Measurements from ENCODE around the gene NPEPPS. TPM values are rescaled to one million over a fixed set of nuclear protein-coding genes. Genes with fewer than 3 reads are reported as not detected.
A peak's percentile ranks its signal among the peaks of the same experiment; 100 is the strongest.
"Not testable (repeated sequence)": the region's sequence is repeated elsewhere in the genome, so short reads cannot be mapped to it uniquely, and the experiment has no call there.

The NPEPPS gene
- total RNA-seq, 1 experiment from 2014 or later = 342 TPM

DNA sequence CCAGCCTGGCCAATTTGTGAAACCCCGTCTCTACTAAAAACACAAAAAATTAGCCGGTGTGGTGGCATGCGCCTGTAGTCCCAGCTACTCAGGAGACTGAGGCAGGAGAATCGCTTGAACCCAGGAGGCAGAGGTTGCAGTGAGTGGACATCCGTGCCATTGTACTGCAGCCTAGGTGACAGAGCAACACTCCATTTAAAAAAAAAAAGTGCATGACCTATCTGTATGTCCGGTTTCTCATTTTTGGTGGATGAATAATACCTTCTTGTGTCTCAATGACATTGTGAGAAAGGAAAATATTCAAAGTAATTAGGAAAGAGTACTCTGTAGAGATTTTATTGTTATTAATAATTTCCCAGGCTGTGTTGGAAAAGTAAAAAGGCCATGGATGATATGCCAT lies 17.6 kb upstream of the NPEPPS start:
- H3K4me3 Mint-ChIP-seq (ENCODE audit: low read depth, unreplicated experiment); DNase-seq; H3K9me3 Mint-ChIP-seq (ENCODE audit: low read depth, unreplicated experiment); CTCF ChIA-PET; H3K27me3 Mint-ChIP-seq (ENCODE audit: unreplicated experiment); H3K36me3 Mint-ChIP-seq (ENCODE audit: insufficient read depth, unreplicated experiment); BruUV-seq (replicated peaks); intact Hi-C loops (cut with micrococcal nuclease; ENCODE audit: unreplicated experiment): not testable (repeated sequence)
- H3K4me1 Mint-ChIP-seq (ENCODE audit: low read depth, unreplicated experiment) = peaks cover 26% of the 10 kb centered on the region
- H3K27ac Mint-ChIP-seq (ENCODE audit: unreplicated experiment) = peak overlapping the region; percentile 79

DNA sequence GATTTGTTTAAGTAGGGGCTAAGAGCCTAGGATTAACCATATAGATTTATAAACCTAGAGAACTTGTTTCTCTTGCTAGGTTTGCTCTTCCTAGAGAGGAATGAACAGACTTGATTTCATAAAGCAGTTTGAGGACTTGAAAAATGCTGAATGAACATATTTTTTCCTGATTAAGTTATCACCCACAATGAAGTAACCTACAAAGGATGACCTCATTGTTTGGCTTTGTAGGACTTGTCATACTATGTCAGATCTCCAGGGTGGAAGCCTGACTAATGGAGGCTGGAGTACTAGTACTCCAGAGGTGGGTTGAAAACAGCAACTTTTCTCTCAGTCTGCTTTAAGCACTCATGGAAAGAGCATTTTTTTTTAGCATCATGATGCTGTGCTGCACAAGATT lies 12.0 kb upstream of the NPEPPS start:
- H3K9me3 Mint-ChIP-seq (ENCODE audit: low read depth, unreplicated experiment); CTCF ChIA-PET; H3K27ac Mint-ChIP-seq (ENCODE audit: unreplicated experiment); intact Hi-C loops (cut with micrococcal nuclease; ENCODE audit: unreplicated experiment); H3K4me3 Mint-ChIP-seq (ENCODE audit: low read depth, unreplicated experiment); H3K27me3 Mint-ChIP-seq (ENCODE audit: unreplicated experiment); BruUV-seq (replicated peaks); H3K36me3 Mint-ChIP-seq (ENCODE audit: insufficient read depth, unreplicated experiment); H3K4me1 Mint-ChIP-seq (ENCODE audit: low read depth, unreplicated experiment); DNase-seq: not testable (repeated sequence)

DNA sequence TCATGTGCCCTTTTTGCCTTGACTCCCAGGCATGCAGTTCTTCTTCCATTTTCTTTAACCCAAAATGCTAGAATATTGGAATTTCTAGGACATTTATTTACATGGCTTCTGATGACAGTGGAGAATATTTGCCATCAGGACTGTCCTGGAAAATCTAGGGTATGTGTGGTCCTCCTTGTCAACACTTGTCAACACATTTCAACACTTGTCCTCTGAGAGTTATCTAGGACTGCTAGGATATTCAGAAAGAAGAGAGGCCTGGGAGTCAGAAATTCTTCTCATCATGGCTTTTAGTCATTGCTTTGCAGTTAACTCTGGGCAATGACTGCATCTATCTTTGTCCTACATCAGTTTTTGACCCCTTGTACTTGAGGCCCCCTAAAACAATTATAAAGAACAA lies 11.5 kb upstream of the NPEPPS start:
- CTCF ChIA-PET = not testable (repeated sequence)

DNA sequence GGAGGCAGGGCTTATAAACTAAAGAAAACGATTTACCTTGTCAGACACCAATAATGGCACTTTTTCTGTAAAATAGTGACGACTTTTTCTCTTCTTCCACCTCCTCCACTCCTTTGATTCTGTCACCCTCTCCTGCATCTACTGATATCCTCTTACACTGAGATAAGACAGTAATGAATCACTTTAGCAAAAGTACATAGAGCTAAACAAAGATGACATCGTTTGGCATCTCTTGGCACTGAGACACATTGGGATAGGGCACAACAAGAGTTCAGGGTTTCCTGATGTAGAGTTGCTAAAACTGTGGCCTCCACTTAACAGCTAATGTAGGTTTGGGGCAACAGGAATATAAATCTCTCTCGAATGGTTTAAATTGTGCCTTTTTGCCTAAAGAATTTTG lies 10.6 kb upstream of the NPEPPS start:
- H3K27ac Mint-ChIP-seq (ENCODE audit: unreplicated experiment); H3K4me3 Mint-ChIP-seq (ENCODE audit: low read depth, unreplicated experiment); H3K36me3 Mint-ChIP-seq (ENCODE audit: insufficient read depth, unreplicated experiment); BruUV-seq (replicated peaks); DNase-seq; H3K27me3 Mint-ChIP-seq (ENCODE audit: unreplicated experiment); intact Hi-C loops (cut with micrococcal nuclease; ENCODE audit: unreplicated experiment); CTCF ChIA-PET; H3K9me3 Mint-ChIP-seq (ENCODE audit: low read depth, unreplicated experiment); H3K4me1 Mint-ChIP-seq (ENCODE audit: low read depth, unreplicated experiment): not testable (repeated sequence)

More for the DNA sequence above, 11.5 kb upstream of the NPEPPS start:
- H3K9me3 Mint-ChIP-seq (ENCODE audit: low read depth, unreplicated experiment); H3K36me3 Mint-ChIP-seq (ENCODE audit: insufficient read depth, unreplicated experiment); H3K27me3 Mint-ChIP-seq (ENCODE audit: unreplicated experiment); H3K27ac Mint-ChIP-seq (ENCODE audit: unreplicated experiment); DNase-seq; intact Hi-C loops (cut with micrococcal nuclease; ENCODE audit: unreplicated experiment); BruUV-seq (replicated peaks); H3K4me3 Mint-ChIP-seq (ENCODE audit: low read depth, unreplicated experiment); H3K4me1 Mint-ChIP-seq (ENCODE audit: low read depth, unreplicated experiment): not testable (repeated sequence)

DNA sequence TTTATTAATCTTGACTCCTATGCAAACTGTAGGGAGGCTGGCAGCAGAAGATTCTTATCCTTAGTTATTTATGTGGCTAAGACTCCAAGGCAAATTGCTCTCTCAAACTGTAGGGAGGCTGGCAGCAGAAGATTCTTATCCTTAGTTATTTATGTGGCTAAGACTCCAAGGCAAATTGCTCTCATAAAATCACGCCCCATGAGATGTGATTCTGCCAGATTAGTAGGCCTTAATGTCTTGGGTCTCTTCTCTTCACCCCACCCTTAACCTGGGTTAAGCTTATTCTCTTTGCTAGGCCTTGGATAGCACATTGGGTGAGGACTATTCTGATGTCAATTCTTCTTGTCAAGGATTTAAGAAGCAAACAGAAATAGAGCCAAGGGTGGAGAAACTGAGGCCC lies 9.5 kb upstream of the NPEPPS start:
- H3K9me3 Mint-ChIP-seq (ENCODE audit: low read depth, unreplicated experiment); H3K36me3 Mint-ChIP-seq (ENCODE audit: insufficient read depth, unreplicated experiment); intact Hi-C loops (cut with micrococcal nuclease; ENCODE audit: unreplicated experiment); DNase-seq; BruUV-seq (replicated peaks); H3K27me3 Mint-ChIP-seq (ENCODE audit: unreplicated experiment); H3K27ac Mint-ChIP-seq (ENCODE audit: unreplicated experiment); H3K4me1 Mint-ChIP-seq (ENCODE audit: low read depth, unreplicated experiment); CTCF ChIA-PET; H3K4me3 Mint-ChIP-seq (ENCODE audit: low read depth, unreplicated experiment): not testable (repeated sequence)

DNA sequence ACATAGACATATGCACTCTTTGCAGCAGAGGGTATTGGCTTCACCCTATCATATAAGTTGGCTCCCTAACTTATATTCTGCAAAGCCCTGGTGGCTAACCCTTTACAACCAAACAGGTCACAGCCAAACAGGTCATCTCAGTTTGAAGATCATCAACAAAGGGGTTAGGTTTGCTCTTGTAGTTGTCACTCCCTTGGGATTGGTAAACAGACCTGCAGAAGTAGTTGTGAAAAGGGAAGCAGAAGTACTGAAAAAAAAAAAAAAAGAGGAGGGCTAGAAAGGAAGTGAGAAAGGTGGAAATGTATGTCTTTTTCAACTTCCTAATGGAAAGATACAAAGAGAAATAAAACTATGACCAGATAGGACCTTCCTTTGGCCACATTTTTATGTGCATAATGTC lies 8.6 kb upstream of the NPEPPS start:
- BruUV-seq (replicated peaks); DNase-seq; H3K4me1 Mint-ChIP-seq (ENCODE audit: low read depth, unreplicated experiment); H3K27me3 Mint-ChIP-seq (ENCODE audit: unreplicated experiment); CTCF ChIA-PET; H3K4me3 Mint-ChIP-seq (ENCODE audit: low read depth, unreplicated experiment); H3K27ac Mint-ChIP-seq (ENCODE audit: unreplicated experiment); H3K36me3 Mint-ChIP-seq (ENCODE audit: insufficient read depth, unreplicated experiment); intact Hi-C loops (cut with micrococcal nuclease; ENCODE audit: unreplicated experiment); H3K9me3 Mint-ChIP-seq (ENCODE audit: low read depth, unreplicated experiment): not testable (repeated sequence)

DNA sequence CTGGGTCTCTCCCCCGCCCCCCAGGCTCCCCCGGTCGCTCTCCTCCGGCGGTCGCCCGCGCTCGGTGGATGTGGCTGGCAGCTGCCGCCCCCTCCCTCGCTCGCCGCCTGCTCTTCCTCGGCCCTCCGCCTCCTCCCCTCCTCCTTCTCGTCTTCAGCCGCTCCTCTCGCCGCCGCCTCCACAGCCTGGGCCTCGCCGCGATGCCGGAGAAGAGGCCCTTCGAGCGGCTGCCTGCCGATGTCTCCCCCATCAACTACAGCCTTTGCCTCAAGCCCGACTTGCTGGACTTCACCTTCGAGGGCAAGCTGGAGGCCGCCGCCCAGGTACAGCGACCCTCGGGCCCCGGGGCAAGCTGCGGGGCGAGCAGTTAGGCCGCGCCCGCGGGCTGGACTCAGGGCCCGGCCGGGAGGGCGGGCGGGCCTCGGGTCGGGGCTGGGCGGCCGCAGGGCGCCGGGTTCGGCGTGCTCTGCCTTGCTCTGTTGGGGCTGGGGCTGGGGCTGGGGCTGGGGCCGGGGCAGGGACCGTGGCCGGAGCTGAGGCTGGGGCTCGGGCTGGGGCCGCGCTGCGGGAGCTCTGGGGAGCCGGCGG lies 419 bp downstream of the NPEPPS start:
- H3K4me1 Mint-ChIP-seq (ENCODE audit: low read depth, unreplicated experiment); DNase-seq; BruUV-seq (replicated peaks); H3K27me3 Mint-ChIP-seq (ENCODE audit: unreplicated experiment); intact Hi-C loops (cut with micrococcal nuclease; ENCODE audit: unreplicated experiment); H3K9me3 Mint-ChIP-seq (ENCODE audit: low read depth, unreplicated experiment): not testable (repeated sequence)
- Mint-ChIP-seq H3K36me3 (ENCODE audit: insufficient read depth, unreplicated experiment) (peaks cover 50% of the 10 kb centered on the region), H3K4me3 (ENCODE audit: low read depth, unreplicated experiment) (peak overlapping the region; percentile 94), H3K27ac (ENCODE audit: unreplicated experiment) (peak overlapping the region; percentile 90)
- CTCF ChIA-PET = interaction anchor here (0.6 kb wide), 2 partner anchors 31 to 36 kb away, joined by 3 to 15 read pairs; no protein-coding TSS in a partner anchor

DNA sequence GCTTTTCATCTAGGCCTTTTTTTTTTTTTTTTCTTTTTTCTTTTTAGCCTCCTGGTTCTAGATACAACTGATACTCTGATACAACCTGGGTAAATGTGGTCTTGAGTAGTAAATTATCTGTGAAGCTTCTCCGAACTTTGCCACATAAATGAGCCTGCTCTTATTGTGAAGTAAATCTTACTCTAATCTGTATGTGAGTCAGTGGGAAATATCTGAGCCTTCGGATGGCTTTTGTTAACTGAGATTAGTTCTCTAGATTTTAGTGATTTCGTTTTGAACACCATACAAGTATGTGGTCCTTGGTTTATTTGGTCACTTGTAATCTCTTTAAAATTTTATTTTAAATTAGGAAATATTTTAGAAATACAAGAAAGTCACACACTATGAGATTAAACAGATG lies 8.2 kb downstream of the NPEPPS start:
- H3K27me3 Mint-ChIP-seq (ENCODE audit: unreplicated experiment); H3K27ac Mint-ChIP-seq (ENCODE audit: unreplicated experiment); intact Hi-C loops (cut with micrococcal nuclease; ENCODE audit: unreplicated experiment); H3K9me3 Mint-ChIP-seq (ENCODE audit: low read depth, unreplicated experiment); DNase-seq; H3K4me3 Mint-ChIP-seq (ENCODE audit: low read depth, unreplicated experiment): not testable (repeated sequence)
- Mint-ChIP-seq H3K36me3 (ENCODE audit: insufficient read depth, unreplicated experiment) (peaks cover 29% of the 10 kb centered on the region), H3K4me1 (ENCODE audit: low read depth, unreplicated experiment) (peaks cover 12% of the 10 kb centered on the region)
- CTCF ChIA-PET = interaction anchor here (0.7 kb wide), 1 partner anchor 72 kb away, joined by 3 read pairs; no protein-coding TSS in a partner anchor
- TSS peak; percentile 4 for BruUV-seq (replicated peaks)

DNA sequence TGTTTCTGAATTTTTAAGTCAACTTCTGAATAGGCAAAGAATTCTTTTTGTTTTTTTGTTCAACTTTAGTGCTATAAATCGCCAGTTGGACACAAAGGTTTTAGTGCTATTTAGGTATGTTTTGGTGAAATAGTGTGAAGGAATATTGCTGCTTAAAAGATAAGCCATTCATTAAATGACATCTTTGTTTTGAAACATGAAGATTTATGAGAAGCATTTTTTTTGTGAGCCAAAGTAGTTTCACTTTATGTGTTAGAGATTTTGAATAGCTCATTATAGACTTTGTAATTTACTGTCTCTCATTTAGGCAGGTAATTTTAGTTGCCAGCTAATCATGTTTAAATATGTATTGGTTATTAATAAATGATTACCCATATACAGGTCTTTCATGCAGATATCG lies 10.8 kb downstream of the NPEPPS start:
- CTCF ChIA-PET = interaction anchor here (0.7 to 0.8 kb wide), 2 partner anchors 18 to 40 kb away, joined by 3 to 5 read pairs; no protein-coding TSS in a partner anchor
- Mint-ChIP-seq H3K4me1 (ENCODE audit: low read depth, unreplicated experiment) (peaks cover 12% of the 10 kb centered on the region), H3K36me3 (ENCODE audit: insufficient read depth, unreplicated experiment) (peaks cover 27% of the 10 kb centered on the region)
- BruUV-seq (replicated peaks); H3K9me3 Mint-ChIP-seq (ENCODE audit: low read depth, unreplicated experiment); H3K4me3 Mint-ChIP-seq (ENCODE audit: low read depth, unreplicated experiment); H3K27ac Mint-ChIP-seq (ENCODE audit: unreplicated experiment); intact Hi-C loops (cut with micrococcal nuclease; ENCODE audit: unreplicated experiment); DNase-seq; H3K27me3 Mint-ChIP-seq (ENCODE audit: unreplicated experiment): not testable (repeated sequence)

DNA sequence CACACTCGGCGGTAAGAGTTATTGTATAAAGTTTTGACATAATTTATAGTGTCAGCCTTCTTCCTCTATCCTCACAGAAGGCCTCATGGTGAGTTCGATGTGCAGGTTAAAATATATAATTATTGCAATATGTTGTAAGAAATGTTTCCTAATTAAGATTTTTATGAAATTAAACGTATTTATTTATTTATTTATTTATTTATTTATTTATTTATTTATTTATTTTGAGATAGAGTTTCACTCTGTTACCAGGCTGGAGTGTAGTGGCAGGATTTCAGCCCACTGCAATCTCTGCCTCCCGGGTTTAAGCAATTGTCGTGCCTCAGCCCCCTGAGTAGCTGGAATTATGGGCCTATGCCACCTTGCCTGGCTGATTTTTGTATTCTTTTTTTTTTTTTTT lies 13.4 kb downstream of the NPEPPS start:
- H3K27ac Mint-ChIP-seq (ENCODE audit: unreplicated experiment); H3K4me3 Mint-ChIP-seq (ENCODE audit: low read depth, unreplicated experiment); H3K27me3 Mint-ChIP-seq (ENCODE audit: unreplicated experiment); BruUV-seq (replicated peaks); DNase-seq; intact Hi-C loops (cut with micrococcal nuclease; ENCODE audit: unreplicated experiment); H3K9me3 Mint-ChIP-seq (ENCODE audit: low read depth, unreplicated experiment); H3K4me1 Mint-ChIP-seq (ENCODE audit: low read depth, unreplicated experiment): not testable (repeated sequence)
- CTCF ChIA-PET = interaction anchor here (0.7 kb wide), 1 partner anchor 84 kb away, joined by 3 read pairs; no protein-coding TSS in a partner anchor
- H3K36me3 Mint-ChIP-seq (ENCODE audit: insufficient read depth, unreplicated experiment) = peaks cover 34% of the 10 kb centered on the region

All from Calu3 (cell line).